Measurements from ENCODE around the gene ASB5.

The ASB5 gene

GRCh38 chr4:176258135-176258534 is 10.9 kb downstream of the ASB5 start:
- H3K27me3 Mint-ChIP-seq (ENCODE audit: low read depth, poor library complexity) = peaks cover 2% of the 10 kb centered on the region
- H3K36me3 Mint-ChIP-seq (ENCODE audit: low read depth) = no peaks in the 10 kb centered on the region
- no peak for TF ChIP-seq CTCF (IDR thresholded peaks at IDR 0.05)
- no peak for DNase-seq
- H3K9me3 Mint-ChIP-seq = peaks cover 11% of the 10 kb centered on the region
- H3K4me3 Mint-ChIP-seq = no peak overlapping the region
- no peaks in the 10 kb centered on the region for H3K4me1 Mint-ChIP-seq
- H3K27ac Mint-ChIP-seq = no peak overlapping the region

- no peak for TF ChIP-seq CTCF (IDR thresholded peaks at IDR 0.05)
- H3K4me1 Mint-ChIP-seq = no peaks in the 10 kb centered on the region
- no peak overlapping the region for H3K27ac Mint-ChIP-seq
- no peak overlapping the region for H3K4me3 Mint-ChIP-seq
- H3K27me3 Mint-ChIP-seq (ENCODE audit: low read depth, poor library complexity) = peaks cover 2% of the 10 kb centered on the region
- H3K36me3 Mint-ChIP-seq (ENCODE audit: low read depth) = no peaks in the 10 kb centered on the region
- peaks cover 11% of the 10 kb centered on the region for H3K9me3 Mint-ChIP-seq
- no peak for DNase-seq
Measured at GRCh38 chr4:176256921-176257320, 12.1 kb downstream of the ASB5 start.

- H3K27ac Mint-ChIP-seq = no peak overlapping the region
- no peaks in the 10 kb centered on the region for H3K36me3 Mint-ChIP-seq (ENCODE audit: low read depth)
- no peak for TF ChIP-seq CTCF (IDR thresholded peaks at IDR 0.05)
Measured at GRCh38 chr4:176242764-176243347, 26.2 kb downstream of the ASB5 start.

GRCh38 chr4:176241703-176242102 is 27.3 kb downstream of the ASB5 start:
- H3K9me3 Mint-ChIP-seq = no peaks in the 10 kb centered on the region
- no peaks in the 10 kb centered on the region for H3K4me1 Mint-ChIP-seq
- DNase-seq = no peak
- no peak overlapping the region for H3K4me3 Mint-ChIP-seq
- TF ChIP-seq CTCF (IDR thresholded peaks at IDR 0.05) = no peak
- H3K36me3 Mint-ChIP-seq (ENCODE audit: low read depth) = no peaks in the 10 kb centered on the region
- no peaks in the 10 kb centered on the region for H3K27me3 Mint-ChIP-seq (ENCODE audit: low read depth, poor library complexity)
- no peak overlapping the region for H3K27ac Mint-ChIP-seq

More at GRCh38 chr4:176242764-176243347, 26.2 kb downstream of the ASB5 start:
- DNase-seq = no peak
- Mint-ChIP-seq H3K4me3 (no peak overlapping the region), H3K9me3 (no peaks in the 10 kb centered on the region), H3K27me3 (ENCODE audit: low read depth, poor library complexity) (no peaks in the 10 kb centered on the region), H3K4me1 (no peaks in the 10 kb centered on the region)

- no peak for TF ChIP-seq CTCF (IDR thresholded peaks at IDR 0.05)
- DNase-seq = no peak
- H3K4me1 Mint-ChIP-seq = no peaks in the 10 kb centered on the region
Measured at GRCh38 chr4:176238826-176239225, 30.2 kb downstream of the ASB5 start.

GRCh38 chr4:176238157-176238610 is 30.8 kb downstream of the ASB5 start:
- no peak for DNase-seq
- Mint-ChIP-seq H3K27me3 (ENCODE audit: low read depth, poor library complexity) (no peaks in the 10 kb centered on the region), H3K4me3 (no peak overlapping the region), H3K36me3 (ENCODE audit: low read depth) (no peaks in the 10 kb centered on the region), H3K4me1 (no peaks in the 10 kb centered on the region), H3K9me3 (no peaks in the 10 kb centered on the region), H3K27ac (no peak overlapping the region)
- TF ChIP-seq CTCF (IDR thresholded peaks at IDR 0.05) = no peak

More at GRCh38 chr4:176238826-176239225, 30.2 kb downstream of the ASB5 start:
- Mint-ChIP-seq H3K4me3 (no peak overlapping the region), H3K27me3 (ENCODE audit: low read depth, poor library complexity) (no peaks in the 10 kb centered on the region), H3K27ac (no peak overlapping the region), H3K36me3 (ENCODE audit: low read depth) (no peaks in the 10 kb centered on the region), H3K9me3 (no peaks in the 10 kb centered on the region)

Data from nephron progenitor cell (in vitro differentiated cells).